WTC11 (cell line): ENCODE measurements around the gene SLC23A1.

Experiments
- TF ChIP-seq, protein P1 (sequence below): fragments of 200-600 bp; IDR thresholded peaks from 2 replicates; pipeline ENCODE4 v1.8.0; 2022; ENCODE audit warnings: antibody characterized with exemption
- TF ChIP-seq, protein P2 (sequence below): sonication (generic); formaldehyde crosslinking; conservative IDR thresholded peaks from 2 replicates; pipeline ENCODE4 v1.8.1; 2022; ENCODE audit warnings: mild to moderate bottlenecking, missing genetic modification reagents

DNA sequence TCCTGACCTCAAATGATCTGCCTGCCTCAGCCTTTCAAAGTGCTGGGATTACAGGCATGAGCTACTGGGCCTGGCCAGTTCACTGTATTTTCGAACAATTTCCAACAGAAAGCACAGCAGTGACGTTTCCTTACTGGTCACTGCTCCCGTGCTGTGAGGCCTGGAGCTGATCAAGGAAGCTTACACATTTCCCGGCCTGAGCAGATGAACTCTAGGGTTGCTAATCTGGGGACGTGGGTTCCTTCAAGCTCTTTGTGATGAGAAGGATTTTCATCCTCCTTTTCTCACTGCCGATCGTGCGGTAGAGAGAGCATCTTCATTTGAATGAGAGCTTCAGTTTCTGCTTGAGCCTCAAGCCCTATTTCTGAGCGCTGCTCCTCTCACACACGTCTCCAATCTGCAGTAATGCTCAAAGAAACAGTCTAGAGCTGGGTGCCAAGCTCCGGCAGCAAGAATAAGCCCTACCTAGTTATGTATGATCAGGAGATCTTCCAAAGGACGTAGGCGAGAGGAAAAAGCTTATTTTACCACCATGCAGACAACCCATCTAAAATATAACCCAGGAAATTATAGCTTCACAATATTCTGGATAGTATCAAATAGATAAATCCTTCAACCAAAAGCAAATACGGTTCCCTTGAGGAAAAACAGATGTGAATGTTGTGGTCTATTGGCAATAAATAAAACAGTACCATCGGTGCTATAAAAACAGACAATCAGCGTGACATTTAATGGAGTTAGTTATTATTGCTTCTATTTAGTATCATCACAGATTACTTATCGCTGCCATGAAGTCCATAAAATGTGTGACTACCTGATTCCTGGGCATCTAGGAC lies 28.1 kb upstream of the SLC23A1 start:
- TF ChIP-seq, protein P1, sequence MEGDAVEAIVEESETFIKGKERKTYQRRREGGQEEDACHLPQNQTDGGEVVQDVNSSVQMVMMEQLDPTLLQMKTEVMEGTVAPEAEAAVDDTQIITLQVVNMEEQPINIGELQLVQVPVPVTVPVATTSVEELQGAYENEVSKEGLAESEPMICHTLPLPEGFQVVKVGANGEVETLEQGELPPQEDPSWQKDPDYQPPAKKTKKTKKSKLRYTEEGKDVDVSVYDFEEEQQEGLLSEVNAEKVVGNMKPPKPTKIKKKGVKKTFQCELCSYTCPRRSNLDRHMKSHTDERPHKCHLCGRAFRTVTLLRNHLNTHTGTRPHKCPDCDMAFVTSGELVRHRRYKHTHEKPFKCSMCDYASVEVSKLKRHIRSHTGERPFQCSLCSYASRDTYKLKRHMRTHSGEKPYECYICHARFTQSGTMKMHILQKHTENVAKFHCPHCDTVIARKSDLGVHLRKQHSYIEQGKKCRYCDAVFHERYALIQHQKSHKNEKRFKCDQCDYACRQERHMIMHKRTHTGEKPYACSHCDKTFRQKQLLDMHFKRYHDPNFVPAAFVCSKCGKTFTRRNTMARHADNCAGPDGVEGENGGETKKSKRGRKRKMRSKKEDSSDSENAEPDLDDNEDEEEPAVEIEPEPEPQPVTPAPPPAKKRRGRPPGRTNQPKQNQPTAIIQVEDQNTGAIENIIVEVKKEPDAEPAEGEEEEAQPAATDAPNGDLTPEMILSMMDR = no peak
- TF ChIP-seq, protein P2, sequence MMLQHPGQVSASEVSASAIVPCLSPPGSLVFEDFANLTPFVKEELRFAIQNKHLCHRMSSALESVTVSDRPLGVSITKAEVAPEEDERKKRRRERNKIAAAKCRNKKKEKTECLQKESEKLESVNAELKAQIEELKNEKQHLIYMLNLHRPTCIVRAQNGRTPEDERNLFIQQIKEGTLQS (CRISPR knock-in tag) = no peak
